Urothelium cell line (cell line): ENCODE results near the gene AKT1.
"Not testable (repeated sequence)": the region's sequence is repeated elsewhere in the genome, so short reads cannot be mapped to it uniquely, and the experiment has no call there.

ENCODE experiments used
- DNase-seq: peaks from one replicate; pipeline ENCODE4 v3.0.0; 2011; ENCODE audit warnings: low spot score, mixed read lengths
- FAIRE-seq: peaks from 2 replicates; lab custom pipeline; 2011; peaks lifted over from hg19 to GRCh38; lab: Jason Lieb, UNC

AKT1 gene

DNA sequence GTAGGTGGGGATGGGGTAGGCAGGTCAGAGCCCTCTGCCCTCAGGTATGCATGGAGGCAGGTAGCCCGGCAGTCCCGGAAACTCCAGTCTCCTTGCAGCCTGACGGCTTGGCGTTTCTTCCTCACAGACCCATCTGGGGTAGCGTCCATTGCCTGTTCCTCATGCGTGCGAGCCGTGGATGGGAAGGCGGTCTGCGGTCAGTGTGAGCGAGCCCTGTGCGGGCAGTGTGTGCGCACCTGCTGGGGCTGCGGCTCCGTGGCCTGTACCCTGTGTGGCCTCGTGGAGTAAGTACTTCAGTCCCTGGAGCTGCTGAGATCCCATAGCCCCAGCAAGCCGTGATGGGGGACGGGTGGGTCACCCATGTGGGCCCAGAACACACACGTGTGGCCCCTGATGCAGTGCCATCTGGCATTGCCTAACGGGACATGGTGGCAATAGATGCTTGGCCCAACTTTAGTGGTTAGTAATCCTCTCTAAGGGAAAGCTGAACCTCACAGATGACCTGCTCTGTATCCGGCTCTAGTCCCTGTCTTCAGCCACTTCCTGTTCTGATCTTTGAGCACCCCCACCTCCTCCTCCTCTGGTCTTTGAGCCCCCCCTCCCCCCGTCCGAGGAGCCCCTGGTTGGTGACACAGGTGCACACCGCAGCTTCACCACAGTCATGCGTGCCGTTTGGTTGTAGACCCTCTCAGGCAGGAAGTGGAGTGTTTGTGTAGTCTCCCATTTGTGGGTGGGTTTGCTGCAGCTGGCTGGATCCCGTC is 38.9 kb downstream of the AKT1 start:
- FAIRE-seq, result no peak

DNA sequence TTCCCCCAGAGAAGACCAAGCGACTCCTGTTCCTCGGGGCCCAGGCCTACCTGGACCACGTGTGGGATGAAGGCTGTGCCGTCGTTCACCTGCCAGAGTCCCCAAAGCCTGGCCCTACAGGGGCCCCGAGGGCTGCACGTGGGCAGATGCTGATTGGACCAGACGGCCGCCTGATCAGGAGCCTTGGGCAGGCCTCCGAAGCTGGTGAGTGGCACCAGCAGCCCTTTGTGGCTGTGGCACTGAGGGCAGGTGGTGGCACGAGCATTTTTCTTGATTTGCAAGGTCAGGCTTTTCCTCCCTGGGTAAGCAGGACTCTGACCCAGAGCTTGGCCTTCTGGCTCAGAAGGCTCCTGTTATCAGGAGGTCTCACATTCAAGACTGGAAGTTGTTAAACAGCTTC is 39.9 kb downstream of the AKT1 start:
- no peak for FAIRE-seq
- DNase-seq, result no peak

More for the DNA sequence above, 38.9 kb downstream of the AKT1 start:
- DNase-seq, result no peak

DNA sequence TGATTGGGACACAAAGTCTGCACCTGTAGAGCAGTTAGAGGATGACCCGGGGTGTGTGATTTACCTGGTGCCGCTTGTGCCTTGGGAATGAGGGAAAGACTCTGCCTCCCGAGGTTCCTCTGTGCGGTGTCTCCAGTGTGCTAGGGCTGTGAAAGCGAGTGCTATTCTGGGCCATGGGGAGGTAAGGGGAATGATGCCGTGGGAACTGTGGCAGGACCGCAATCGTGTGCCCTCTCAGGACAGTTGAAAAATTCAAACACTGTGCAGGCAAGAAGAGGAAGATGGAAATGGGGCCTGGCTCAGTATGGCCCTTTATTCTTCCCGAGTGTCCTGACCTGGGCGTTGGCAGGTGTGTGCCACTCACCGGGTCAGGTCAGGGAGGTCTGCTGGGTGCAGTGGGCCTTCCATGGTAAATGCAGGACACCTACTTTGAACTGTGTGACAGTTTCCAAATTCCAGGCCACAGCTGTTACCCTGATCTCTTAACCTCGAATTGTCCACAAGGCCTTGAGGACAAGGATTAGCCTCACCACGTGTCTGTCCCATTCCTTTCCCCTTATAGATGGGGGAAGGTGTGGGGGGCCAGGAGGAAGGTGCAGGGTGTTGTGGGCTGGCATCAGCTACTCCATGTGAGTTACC is 41.2 kb downstream of the AKT1 start:
- DNase-seq (no peak), FAIRE-seq (no peak)

DNA sequence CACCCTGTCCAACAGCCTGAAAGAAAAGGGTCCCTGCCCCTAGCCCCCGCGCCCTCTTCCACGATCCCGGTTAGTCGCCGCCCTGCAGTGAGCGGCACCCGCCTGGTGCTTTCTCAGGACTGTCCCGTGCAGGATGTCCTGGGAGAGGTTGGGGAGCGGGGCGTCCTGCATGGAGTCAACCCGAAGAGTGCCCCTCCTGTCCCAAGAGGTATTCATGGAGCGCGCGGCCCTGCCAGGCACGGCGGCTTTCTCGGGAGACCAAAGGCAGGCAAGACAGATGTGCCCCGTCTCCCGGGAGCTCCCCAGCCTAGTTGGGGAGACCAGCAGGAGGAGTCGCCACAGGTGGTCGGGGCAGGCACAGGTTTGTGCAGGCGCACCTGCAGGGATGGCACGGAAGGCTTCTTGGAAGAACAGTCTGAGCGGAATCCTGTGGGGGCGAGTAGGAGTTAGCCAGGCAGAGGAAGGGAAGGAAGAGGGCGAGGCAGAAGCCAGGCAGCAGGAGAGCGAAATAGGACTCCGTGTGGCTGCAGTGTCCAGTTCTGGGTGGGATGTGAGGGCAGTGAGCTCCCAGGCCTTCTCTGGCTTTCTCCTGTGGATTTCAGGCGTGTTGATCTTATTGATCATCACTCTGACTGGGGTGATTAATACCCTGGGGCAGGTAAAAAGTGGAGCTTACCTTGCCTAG is 41.9 kb downstream of the AKT1 start:
- FAIRE-seq (no peak), DNase-seq (no peak)

DNA sequence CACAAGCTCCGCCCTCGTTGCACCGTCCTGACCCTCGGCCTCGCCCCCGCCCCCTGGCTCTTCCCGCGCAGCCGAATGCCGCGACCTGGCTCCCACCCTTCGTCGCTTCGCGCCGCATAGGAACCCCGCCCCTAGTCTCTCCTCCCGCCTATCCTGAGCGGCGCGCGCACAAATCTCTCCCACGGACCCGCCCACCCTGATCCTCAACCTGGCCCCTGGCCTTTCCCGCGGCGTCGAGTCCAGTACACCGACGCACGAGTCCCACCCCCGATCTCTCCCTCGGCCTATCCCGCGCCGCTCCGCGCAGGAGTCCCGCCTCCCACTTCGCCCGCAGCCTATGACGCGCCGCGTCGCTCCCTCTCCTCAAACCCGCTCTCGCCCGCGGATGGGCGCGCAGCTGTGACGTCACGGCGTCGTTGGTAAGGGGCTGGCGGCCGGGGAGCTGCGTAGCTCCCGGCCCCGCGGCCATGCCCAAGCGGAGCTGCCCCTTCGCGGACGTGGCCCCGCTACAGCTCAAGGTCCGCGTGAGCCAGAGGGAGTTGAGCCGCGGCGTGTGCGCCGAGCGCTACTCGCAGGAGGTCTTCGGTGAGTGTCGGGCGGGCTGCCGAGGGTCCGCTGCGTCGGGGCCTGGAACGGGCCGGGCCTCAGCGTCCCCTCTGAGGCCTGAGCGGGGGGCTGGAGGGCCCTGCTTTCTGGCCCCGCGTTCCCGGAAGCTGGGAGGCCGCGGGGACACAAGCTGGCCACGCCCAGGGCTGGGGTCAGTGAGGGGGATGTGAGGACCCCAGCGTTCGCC is 42.6 kb downstream of the AKT1 start, which contains the start of gene SIVA1:
TSS of gene SIVA1 (plus strand) at position 413 of the 793 bp plus-strand sequence. CDS start at position 468, 55 bp downstream.
- DNase-seq (peak; percentile 98), FAIRE-seq (peak; percentile 81)

DNA sequence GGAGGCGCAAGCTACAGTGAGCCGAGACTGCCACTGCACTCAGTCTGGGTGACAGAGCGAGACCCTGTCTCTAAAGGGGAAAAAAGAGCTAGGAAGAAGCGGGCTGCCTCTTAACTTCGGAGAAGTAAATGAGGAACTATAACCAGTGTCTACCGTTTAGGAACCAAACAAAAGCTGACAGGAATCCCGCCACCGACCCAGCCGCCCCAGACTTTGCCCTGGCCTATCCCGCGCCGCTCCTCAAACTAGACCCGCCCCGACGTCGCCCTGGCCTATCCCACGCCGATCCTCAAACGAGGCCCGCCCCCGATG is 43.2 kb downstream of the AKT1 start:
- no peak for FAIRE-seq
- no peak for DNase-seq

DNA sequence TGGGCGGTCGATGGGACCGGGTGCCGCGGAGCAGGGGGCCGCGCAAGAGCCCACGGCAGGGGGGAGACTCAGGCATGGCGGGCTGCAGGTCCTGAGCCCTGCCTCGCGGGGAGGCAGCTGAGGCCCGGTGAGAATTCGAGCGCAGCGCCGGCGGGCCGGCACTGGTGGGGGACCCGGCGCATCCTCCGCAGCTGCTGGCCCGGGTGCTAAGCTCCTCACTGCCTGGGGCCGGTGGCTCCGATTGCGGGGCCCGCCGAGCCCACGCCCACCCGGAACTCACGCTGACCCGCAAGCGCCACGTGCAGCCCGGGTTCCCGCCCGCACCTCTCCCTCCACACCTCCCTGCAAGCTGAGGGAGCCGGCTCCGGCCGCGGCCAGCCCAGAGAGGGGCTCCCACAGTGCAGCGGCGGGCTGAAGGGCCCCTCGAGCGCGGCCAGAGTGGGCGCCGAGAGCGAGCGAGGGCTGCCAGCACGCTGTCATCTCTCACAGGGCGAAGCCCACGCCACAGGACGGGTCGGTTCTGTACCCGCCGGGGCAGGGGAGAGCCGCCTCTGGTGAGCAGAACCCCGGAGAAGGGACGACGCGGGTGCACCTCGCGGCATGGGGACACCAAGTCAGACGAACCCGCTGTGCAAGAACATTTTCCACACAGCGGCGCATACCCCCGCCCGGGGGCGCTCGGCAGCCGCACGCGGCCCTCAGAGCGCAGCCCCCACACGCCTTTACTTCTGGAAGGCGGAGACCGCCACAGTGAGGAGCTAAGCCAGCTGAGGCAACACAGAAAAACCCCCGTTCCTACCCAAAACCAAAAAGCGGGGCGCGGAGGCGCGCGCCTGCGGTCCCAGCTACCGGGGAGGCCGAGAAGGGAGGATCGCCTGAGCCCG is 43.8 kb downstream of the AKT1 start:
- FAIRE-seq, result no peak
- DNase-seq, result no peak

DNA sequence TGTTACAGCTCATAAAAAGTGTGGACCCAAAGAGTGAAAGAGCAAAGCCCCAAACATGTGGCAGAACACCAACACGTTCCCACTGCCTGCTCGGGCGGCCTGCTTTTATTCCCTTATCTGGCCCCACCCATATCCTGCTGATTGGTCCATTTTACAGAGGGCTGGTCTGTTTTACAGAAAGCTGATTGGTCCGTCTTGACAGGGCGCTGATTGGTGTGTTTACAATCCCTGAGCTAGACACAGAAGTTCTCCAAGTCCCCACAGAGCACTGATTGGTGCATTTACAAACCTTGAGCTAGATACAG is 44.8 kb downstream of the AKT1 start:
- DNase-seq, FAIRE-seq: not testable (repeated sequence)

DNA sequence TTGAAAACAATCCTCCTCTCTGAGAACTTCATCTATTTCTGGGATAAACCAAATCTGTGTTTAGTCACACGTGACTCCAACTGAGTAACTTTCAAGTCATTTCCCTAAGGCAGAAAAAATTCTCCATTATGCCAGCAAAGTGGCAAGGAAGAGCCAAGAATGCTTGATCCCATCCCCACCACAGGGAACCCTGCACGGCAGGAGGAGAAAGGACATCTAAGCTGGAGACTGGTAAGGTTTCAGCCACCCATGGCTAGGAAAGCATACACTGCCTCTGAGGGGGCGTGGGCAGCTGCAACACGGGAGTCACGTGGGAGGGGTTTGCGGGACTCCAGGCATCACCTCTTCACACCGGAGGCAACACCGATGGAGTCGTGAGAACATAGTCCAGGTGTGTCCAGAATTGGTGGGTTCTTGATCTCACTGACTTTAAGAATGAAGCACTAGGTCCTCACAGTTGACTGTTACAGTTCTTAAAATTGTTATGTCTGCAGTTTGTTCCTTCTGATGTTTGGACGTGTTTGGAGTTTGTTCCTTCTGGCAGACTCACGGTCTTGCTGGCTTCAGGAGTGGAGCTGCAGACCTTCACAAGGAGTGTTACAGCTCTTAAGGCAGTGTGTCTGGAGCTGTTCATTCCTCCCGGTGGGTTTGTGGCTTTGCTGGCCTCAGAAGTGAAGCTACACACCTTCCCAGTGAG is 45.3 kb downstream of the AKT1 start:
- DNase-seq (no peak), FAIRE-seq (no peak)

DNA sequence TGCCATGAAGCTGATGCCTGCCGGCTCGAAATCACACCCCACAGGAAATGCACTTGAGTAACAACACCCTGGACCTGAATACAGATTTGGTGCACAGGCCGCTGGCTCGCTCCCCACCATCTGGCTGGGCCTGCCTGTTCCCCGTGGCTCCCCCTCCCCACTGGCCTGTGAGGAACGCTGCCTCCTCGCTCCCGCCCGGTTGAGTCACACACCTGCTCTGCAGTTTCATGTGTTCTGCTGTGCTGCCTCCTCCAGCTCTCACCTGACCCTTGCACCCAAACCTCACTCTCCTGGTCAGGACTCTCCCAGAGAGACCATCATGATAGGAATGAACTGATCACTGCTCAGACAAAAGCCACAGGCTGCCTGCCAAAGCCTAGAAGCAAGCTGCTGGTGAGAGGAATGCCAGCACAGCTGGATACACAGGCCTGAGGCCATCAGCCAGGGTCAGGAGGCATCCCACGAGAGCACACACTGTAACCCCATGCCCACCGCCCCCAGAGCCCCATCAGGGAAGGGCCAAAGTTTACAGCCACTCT is 46.4 kb downstream of the AKT1 start:
- no peak for DNase-seq

DNA sequence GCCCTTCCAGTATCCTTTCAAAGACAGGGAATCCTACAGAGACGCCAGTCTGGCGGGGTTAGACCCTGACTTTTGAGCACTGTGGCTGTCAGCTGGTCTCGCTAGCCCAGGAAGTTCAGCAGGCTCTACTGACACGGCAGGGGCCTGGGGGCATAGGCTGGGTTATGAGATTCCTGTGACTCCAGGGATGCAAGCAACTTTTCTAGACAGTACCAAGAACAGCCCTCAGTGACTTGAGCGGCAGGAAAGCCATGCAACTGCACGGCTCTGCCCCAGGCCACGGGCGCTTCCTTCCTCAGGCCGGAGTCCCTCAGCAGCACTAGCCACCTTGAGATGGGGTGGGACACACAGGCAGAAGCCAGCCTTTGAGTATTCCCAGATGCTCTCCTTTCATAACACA is 47.7 kb downstream of the AKT1 start:
- DNase-seq, result no peak
- FAIRE-seq, result no peak

More for the DNA sequence above, 46.4 kb downstream of the AKT1 start:
- no peak for FAIRE-seq

DNA sequence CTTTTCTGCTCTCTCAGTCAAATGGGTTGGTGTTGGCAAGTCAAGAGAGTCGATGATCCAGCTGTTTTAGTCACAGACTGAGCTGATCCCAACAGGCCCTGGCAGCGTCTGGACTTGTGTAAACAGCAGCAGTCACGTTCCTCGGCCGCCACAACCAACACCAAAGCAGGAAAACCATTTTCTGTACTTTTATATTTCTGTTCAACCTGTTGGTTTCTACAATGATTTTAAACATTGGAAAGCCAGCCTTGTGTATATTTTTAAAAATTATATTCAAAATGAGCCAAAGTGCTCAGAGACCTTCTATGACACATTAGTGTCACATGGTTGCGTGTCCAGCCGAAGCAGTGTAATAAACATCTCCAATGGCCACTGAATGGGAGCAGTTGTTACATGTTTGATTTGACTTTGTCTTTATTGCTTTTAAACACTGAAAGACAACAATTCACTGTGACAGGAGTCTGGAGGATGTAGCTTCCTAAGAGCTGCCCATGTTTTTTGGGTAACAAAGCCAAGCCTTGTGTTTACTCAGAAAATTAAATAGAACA is 48.5 kb downstream of the AKT1 start:
- DNase-seq, result no peak
- FAIRE-seq, result no peak

DNA sequence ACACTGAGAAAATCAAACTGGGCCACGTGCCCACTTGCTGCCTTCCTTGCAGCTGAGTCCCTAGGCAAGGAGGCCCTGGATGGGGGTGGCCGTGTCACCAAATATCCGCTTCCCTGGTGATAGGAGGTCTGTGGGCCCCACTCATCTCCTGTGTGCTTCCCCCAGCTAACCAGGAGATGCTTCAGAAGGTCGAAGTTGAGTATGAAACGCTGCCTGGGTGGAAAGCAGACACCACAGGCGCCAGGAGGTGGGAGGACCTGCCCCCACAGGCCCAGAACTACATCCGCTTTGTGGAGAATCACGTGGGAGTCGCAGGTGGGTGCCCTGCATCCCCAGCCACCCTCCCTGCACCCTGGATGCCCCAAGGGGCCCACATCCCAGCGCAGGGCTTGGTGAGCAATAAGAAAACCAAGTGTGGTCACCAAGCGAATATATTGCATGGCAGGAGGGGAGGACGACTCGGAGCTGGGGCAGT is 49.4 kb downstream of the AKT1 start:
- DNase-seq (no peak), FAIRE-seq (no peak)

DNA sequence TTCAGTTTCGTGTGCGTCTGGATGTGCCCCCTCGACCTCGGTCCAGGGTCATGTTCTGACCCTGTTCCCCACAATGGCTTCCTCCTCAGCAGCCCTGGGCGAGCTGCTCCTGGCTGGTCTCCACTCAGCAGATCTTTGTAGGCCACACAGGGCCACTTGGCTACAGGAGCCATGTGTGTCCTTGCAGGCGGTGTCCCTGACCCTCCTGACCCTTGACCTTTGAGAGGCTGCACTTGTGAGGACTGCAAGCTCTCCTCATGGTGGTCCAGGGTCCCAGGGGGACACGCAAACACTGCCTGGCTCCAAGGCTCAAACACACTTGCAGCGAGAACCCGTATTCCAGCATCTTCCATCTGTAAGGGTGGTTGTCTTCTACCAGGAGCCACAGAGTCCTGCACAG is 50.1 kb downstream of the AKT1 start:
- FAIRE-seq (no peak), DNase-seq (no peak)

DNA sequence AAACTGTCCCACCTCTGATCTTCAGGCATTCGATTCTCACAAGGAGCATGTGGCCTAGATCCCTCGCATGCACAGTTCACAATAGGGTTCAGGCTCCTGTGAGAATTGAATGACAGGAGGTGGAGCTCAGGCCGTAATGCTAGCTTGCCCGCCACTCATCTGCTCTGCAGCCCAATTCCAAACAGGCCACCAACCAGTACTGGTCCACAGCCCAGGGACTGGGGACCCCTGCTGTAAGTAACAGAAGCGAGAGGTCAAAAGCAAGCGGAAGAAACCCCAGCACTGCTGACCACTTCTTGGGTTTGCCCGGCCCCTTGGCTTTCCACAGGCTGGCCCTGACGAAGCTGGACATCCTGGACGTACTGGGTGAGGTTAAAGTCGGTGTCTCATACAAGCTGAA is 51.1 kb downstream of the AKT1 start:
- FAIRE-seq, result no peak

DNA sequence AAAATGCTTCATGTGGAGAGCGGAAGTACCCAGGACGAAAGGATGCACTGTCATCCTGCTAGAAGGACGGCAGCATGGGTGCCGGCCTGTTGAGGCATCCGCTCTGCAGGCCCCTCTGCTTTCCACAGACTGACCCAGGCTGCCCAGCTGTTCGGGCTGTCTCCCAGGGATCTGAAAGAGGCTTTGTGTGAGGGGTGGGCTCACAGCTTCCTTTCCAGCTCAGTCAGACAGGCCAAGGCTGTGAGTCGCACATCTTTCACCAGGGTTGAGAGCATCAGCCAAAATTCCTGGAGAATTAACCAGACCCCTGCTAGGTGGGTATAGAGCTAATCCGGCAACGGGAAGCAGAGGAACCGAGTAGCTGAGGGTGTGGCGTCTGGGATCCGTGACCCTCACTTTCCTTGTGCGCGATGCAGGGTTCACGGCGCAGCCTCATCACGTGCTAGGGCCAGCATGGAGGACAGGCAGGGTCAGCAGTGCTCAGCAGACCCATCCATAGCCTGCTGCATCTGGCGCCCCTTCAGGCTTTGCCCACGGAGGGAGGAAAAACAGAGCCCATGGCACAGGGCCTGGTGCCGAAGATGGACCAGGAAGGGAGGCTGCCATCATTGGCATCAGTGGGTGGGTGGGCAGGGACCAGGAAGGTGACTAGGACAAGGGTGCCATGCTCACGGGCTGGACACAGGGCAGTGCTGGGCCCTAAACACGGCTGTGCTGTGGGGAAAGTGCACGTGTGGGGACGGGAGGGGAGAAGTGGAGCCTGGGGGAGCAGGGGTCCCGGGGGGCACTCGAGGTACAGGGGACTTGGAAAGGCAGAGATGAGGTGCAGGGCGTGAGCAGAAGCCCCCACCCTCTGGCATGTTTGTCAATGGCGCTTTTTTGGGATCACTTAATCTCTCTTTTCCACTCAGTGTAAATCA is 51.8 kb downstream of the AKT1 start:
- no peak for FAIRE-seq
- no peak for DNase-seq

More for the DNA sequence above, 51.1 kb downstream of the AKT1 start:
- no peak for DNase-seq

DNA sequence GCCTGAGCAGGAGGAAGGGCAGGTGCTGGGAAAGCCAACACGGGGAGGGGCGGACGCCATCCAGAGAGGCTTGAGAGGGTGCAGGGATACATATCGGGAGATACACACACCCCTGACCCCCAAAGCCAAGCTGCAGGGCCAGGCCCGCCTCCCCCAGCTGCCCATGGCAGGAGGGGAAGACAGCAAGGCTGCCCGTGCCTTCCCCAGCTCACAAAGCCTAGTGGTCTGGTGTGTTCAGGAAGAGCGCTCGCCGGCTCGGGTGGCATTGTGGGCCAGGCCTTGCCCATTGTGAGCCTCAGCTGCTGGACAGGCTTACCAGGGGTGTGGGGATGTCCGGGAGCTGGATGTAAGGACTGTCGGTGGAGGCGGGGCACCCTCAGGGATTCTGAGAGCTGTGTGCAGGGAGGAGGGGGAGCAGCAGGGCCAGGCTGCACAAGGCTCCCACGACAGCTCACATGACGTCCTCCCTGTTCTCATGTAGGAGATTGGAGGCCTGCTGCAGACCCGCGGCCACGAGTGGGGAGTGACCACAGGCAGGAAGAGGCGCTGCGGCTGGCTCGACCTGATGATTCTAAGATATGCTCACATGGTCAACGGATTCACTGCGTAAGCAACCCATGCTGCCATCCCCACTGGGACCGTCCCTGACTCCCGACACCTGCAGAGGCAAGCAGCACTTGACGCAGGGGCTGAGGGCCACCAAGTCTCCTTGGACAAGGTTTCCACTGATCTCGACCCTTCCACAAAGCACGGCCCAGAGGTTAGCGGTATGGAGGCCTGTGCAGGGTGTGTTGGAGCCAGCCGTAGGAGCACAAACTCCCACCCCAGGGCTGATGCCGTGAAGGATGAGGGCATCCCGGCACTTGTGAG is 52.7 kb downstream of the AKT1 start:
- FAIRE-seq, result no peak
- DNase-seq, result no peak
